ENCODE results near the gene GDF11.

Gene GDF11

GRCh38 chr12:55789171-55789570 lies 46.2 kb downstream of the GDF11 start:
- DNase-seq (ENCODE audit: low read depth) = no peak
- no peak overlapping the region for H3K4me3 ChIP-seq (ENCODE audit: low read length)
- TF ChIP-seq CTCF (IDR thresholded peaks at IDR 0.05; ENCODE audit: insufficient read depth, low read depth, low read length, missing control alignments) = no peak

DNA sequence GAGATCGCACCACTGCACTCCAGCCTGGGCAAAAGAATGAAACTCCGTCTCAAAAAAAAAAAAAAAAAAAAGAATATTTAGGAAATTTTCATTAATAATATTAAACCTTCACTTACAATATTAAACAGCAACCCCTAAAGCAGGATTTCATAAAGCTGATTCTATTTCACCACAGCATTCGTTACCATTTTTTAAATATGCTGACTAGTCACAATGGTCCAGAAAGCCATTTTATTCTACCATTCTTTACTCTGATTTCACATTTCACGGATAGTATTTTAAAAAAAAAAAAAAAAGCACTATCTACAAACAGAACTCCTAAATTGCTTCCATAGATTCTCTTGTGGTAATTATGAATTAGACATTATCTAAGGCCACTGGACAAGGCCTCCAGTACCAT lies 47.0 kb downstream of the GDF11 start:
- no peak overlapping the region for H3K4me3 ChIP-seq (ENCODE audit: low read length)
- TF ChIP-seq CTCF (IDR thresholded peaks at IDR 0.05; ENCODE audit: insufficient read depth, low read depth, low read length, missing control alignments) = no peak
- DNase-seq (ENCODE audit: low read depth) = no peak

DNA sequence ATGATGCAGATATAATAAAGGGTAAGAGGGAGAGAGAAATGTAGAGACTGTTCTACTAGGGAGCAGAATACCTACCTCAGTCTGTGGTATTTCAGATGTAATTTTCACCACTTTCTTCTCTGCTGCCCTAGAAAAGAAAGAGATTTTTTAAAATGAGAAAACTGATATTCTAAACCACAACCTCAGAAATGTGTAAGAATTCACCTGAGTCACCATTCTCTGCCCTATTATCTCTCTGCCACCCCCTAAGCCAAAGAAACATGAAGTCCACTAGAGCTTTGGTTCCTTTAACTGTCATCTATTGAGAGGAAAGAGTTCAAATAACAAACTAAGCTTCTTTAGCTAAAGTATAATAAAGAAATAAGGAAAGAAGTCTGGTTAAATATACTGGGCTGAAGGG lies 53.0 kb downstream of the GDF11 start:
- no peak overlapping the region for H3K4me3 ChIP-seq (ENCODE audit: low read length)
- DNase-seq (ENCODE audit: low read depth) = no peak
- TF ChIP-seq CTCF (IDR thresholded peaks at IDR 0.05; ENCODE audit: insufficient read depth, low read depth, low read length, missing control alignments) = no peak

- DNase-seq (ENCODE audit: low read depth) = peak; percentile 50
- H3K4me3 ChIP-seq (ENCODE audit: low read length) = no peak overlapping the region
- peak; percentile 56 for TF ChIP-seq CTCF (IDR thresholded peaks at IDR 0.05; ENCODE audit: insufficient read depth, low read depth, low read length, missing control alignments)
These were observed 54.1 kb downstream of the GDF11 start for GRCh38 chr12:55797068-55797467.

- DNase-seq (ENCODE audit: low read depth) = no peak
- no peak overlapping the region for H3K4me3 ChIP-seq (ENCODE audit: low read length)
- TF ChIP-seq CTCF (IDR thresholded peaks at IDR 0.05; ENCODE audit: insufficient read depth, low read depth, low read length, missing control alignments) = no peak
These were observed 54.6 kb downstream of the GDF11 start for GRCh38 chr12:55797550-55797949.
